HEK293 (cell line): ENCODE data around the gene ERCC5.

ENCODE experiments used
- HIC1 ChIP-seq: fragments of 450-650 bp; formaldehyde crosslinking; IDR thresholded peaks from 2 replicates; pipeline ENCODE4 v1.5.1; 2016; ENCODE audit warnings: missing biosample characterization, missing genetic modification characterization
- ZNF121 ChIP-seq: fragments of 450-650 bp; formaldehyde crosslinking; IDR thresholded peaks from 2 replicates; pipeline ENCODE4 v1.5.1; 2016; ENCODE audit warnings: missing biosample characterization, missing genetic modification characterization

GRCh38 chr13:102909971-102910370, 64.1 kb downstream of the ERCC5 start:
- TF ChIP-seq HIC1 (tag by site-specific recombination) (no peak), ZNF121 (tag by site-specific recombination) (no peak)
